A549 (cell line): ENCODE measurements around the gene NLK.

Experiments
- CTCF ChIP-seq: fragments of >200 bp; sonication (Bioruptor Twin); formaldehyde crosslinking; IDR thresholded peaks from 3 replicates; pipeline ENCODE4 v1.5.1; 2016
- JUN ChIP-seq, 2 experiments: fragments of >200 bp; sonication (Bioruptor Twin); formaldehyde crosslinking; IDR thresholded peaks; 2 replicates in 1 of 2; 3 replicates in 1 of 2; pipeline ENCODE4 v1.6.1; 2016 to 2017
- MAFK ChIP-seq: fragments of 450-650 bp; IDR thresholded peaks from 2 replicates; pipeline ENCODE4 v1.6.1; 2014; ENCODE audit not compliant: partially characterized antibody
- NFE2L2 ChIP-seq: fragments of 150-350 bp; conservative IDR thresholded peaks from 2 replicates; pipeline ENCODE4 v1.6.1; 2014; ENCODE audit warnings: low read length
- NPAS2 ChIP-seq: fragments of 250-450 bp; sonication (Bioruptor Pico); IDR thresholded peaks from 2 replicates; pipeline ENCODE4 v1.8.0; 2022; ENCODE audit warnings: mild to moderate bottlenecking, moderate library complexity, borderline replicate concordance
- POLR2A ChIP-seq: IDR thresholded peaks from 2 replicates; pipeline ENCODE4 v1.6.1; 2012; ENCODE audit warnings: mild to moderate bottlenecking, low read length
- POLR2AphosphoS2 ChIP-seq: conservative IDR thresholded peaks from 2 replicates; pipeline ENCODE4 v1.6.1; 2012; ENCODE audit warnings: low read length, improper control_type of control experiment, inconsistent platforms
- RCOR1 ChIP-seq: fragments of 150-350 bp; IDR thresholded peaks from 2 replicates; pipeline ENCODE4 v1.6.1; 2014; ENCODE audit warnings: antibody characterized with exemption, low read length, low read depth
- TF ChIP-seq, protein P1 (sequence below): IDR thresholded peaks from 2 replicates; pipeline ENCODE4 v1.6.1; 2012

GRCh38 chr17:28071179-28071578 lies 28.7 kb downstream of the NLK start:
- TF ChIP-seq CTCF = no peak
- TF ChIP-seq JUN (IDR thresholded peaks at IDR 0.05) = no peak
- no peak for TF ChIP-seq POLR2AphosphoS2
- TF ChIP-seq POLR2A = no peak
- no peak for TF ChIP-seq NFE2L2
- TF ChIP-seq MAFK = no peak
- no peak for TF ChIP-seq NPAS2 (CRISPR knock-in tag)
- TF ChIP-seq RCOR1 = no peak
- TF ChIP-seq, protein P1, sequence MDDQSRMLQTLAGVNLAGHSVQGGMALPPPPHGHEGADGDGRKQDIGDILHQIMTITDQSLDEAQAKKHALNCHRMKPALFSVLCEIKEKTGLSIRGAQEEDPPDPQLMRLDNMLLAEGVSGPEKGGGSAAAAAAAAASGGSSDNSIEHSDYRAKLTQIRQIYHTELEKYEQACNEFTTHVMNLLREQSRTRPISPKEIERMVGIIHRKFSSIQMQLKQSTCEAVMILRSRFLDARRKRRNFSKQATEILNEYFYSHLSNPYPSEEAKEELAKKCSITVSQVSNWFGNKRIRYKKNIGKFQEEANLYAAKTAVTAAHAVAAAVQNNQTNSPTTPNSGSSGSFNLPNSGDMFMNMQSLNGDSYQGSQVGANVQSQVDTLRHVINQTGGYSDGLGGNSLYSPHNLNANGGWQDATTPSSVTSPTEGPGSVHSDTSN = no peak
